Measurements from ENCODE around the gene CNP. TPM values are rescaled to one million over a fixed set of nuclear protein-coding genes. Genes with fewer than 3 reads are reported as not detected.

The CNP gene
- total RNA-seq, 1 experiment from 2014 or later: 39.5 TPM

GRCh38 chr17:41972571-41973407 is 6.2 kb downstream of the CNP start:
- no peak for DNase-seq (ENCODE audit: low read depth)

- DNase-seq (ENCODE audit: low read depth): no peak
Observed at GRCh38 chr17:41973408-41973811, 6.8 kb downstream of the CNP start.

- no peak for DNase-seq (ENCODE audit: low read depth)
Observed at GRCh38 chr17:41974031-41974430, 7.4 kb downstream of the CNP start.

- DNase-seq (ENCODE audit: low read depth): no peak
Observed at GRCh38 chr17:41974658-41975057, 8.1 kb downstream of the CNP start.

GRCh38 chr17:41975099-41976083 is 8.8 kb downstream of the CNP start:
- DNase-seq (ENCODE audit: low read depth): no peak

GRCh38 chr17:41976142-41976768 is 9.7 kb downstream of the CNP start:
- DNase-seq (ENCODE audit: low read depth): no peak

GRCh38 chr17:41977991-41978390 is 11.4 kb downstream of the CNP start:
- DNase-seq (ENCODE audit: low read depth): no peak

GRCh38 chr17:41982026-41982760 is 15.6 kb downstream of the CNP start:
- no peak for DNase-seq (ENCODE audit: low read depth)

GRCh38 chr17:41984454-41984853 is 17.9 kb downstream of the CNP start:
- no peak for DNase-seq (ENCODE audit: low read depth)

- no peak for DNase-seq (ENCODE audit: low read depth)
Observed at GRCh38 chr17:41985919-41986318, 19.3 kb downstream of the CNP start.

GRCh38 chr17:41986634-41987033 is 20.0 kb downstream of the CNP start:
- DNase-seq (ENCODE audit: low read depth): no peak

GRCh38 chr17:41987642-41988041 is 21.0 kb downstream of the CNP start:
- DNase-seq (ENCODE audit: low read depth): no peak

- no peak for DNase-seq (ENCODE audit: low read depth)
Observed at GRCh38 chr17:41988418-41988817, 21.8 kb downstream of the CNP start.

GRCh38 chr17:41989702-41990419 is 23.3 kb downstream of the CNP start:
- DNase-seq (ENCODE audit: low read depth): no peak

GRCh38 chr17:41992576-41992975 is 26.0 kb downstream of the CNP start:
- no peak for DNase-seq (ENCODE audit: low read depth)

- DNase-seq (ENCODE audit: low read depth): no peak
Observed at GRCh38 chr17:41996855-41997164, 30.2 kb downstream of the CNP start.

- no peak for DNase-seq (ENCODE audit: low read depth)
Observed at GRCh38 chr17:41998497-41998896, 31.9 kb downstream of the CNP start.

- no peak for DNase-seq (ENCODE audit: low read depth)
Observed at GRCh38 chr17:42000413-42001133, 34.0 kb downstream of the CNP start.

- DNase-seq (ENCODE audit: low read depth): no peak
Observed at GRCh38 chr17:42001729-42002128, 35.1 kb downstream of the CNP start.

GRCh38 chr17:42002175-42002791 is 35.7 kb downstream of the CNP start:
- DNase-seq (ENCODE audit: low read depth): no peak
